Epithelial cell of proximal tubule (primary cell): Measurements from ENCODE around the gene LIPI. TPM values are rescaled to one million over a fixed set of nuclear protein-coding genes. Genes with fewer than 3 reads are reported as not detected.

Experiments used
- DNase-seq: peaks from one replicate; pipeline ENCODE4 v3.0.0-alpha.2; 2011; ENCODE audit warnings: low read depth
- H3K4me3 ChIP-seq: 2 replicates; pipeline ENCODE4 v1.5.1; 2011; ENCODE audit warnings: low read depth, mild to moderate bottlenecking, low read length
- total RNA-seq: library from RNA; depleted of rRNA; stranded (reverse); fragments of >200 nt; gene quantifications from 2 replicates; pipeline ENCODE4 v1.2.3, GENCODE V29; 2015
- TF ChIP-seq, protein P1 (sequence below): conservative IDR thresholded peaks from 2 replicates; pipeline ENCODE4 v1.5.1; 2012; ENCODE audit warnings: low read depth, mild to moderate bottlenecking, low read length

LIPI gene
- total RNA-seq, 1 donor from 2014 or later = not detected

DNA sequence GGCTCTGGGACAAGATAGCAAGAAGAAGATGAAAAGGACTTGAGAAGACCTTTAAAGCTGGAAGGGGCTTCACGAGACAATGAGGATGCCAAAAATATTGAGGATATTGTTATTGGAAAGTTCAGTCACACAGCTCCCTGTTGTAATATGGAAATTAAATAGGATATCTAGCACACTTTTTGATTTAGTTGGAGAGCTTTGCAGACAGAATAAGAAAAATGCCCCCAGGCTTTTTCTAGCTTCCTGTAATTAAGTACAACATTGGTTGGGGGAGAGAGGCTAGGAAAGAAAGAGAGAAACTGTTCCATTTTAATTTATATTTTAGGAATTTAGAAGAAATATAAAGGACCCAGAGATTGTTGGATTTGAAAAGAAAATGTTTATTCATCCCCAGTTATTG lies 32.7 kb upstream of the LIPI start:
- no peak overlapping the region for H3K4me3 ChIP-seq
- TF ChIP-seq, protein P1, sequence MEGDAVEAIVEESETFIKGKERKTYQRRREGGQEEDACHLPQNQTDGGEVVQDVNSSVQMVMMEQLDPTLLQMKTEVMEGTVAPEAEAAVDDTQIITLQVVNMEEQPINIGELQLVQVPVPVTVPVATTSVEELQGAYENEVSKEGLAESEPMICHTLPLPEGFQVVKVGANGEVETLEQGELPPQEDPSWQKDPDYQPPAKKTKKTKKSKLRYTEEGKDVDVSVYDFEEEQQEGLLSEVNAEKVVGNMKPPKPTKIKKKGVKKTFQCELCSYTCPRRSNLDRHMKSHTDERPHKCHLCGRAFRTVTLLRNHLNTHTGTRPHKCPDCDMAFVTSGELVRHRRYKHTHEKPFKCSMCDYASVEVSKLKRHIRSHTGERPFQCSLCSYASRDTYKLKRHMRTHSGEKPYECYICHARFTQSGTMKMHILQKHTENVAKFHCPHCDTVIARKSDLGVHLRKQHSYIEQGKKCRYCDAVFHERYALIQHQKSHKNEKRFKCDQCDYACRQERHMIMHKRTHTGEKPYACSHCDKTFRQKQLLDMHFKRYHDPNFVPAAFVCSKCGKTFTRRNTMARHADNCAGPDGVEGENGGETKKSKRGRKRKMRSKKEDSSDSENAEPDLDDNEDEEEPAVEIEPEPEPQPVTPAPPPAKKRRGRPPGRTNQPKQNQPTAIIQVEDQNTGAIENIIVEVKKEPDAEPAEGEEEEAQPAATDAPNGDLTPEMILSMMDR = no peak
- DNase-seq = no peak

DNA sequence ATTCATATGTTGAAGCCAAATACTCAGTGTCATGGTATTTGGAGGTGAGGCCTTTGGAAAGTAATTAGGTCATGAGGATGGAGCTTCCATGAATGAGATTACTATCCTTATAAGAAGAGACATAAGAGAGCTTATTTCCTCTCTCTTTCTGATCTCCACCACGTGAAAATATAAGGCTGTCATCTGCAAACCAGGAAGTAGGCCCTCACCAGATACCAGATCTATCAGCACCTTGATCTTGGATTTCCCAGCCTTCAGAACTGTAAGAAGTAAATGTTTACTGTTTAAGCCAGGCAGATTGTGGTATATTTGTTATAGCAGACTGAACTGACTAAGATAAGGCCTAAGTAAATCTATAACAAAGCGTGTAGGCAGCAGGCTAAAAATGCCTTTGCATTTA lies 30.5 kb upstream of the LIPI start:
- DNase-seq = no peak
- H3K4me3 ChIP-seq = no peak overlapping the region
- TF ChIP-seq, protein P1 = no peak

DNA sequence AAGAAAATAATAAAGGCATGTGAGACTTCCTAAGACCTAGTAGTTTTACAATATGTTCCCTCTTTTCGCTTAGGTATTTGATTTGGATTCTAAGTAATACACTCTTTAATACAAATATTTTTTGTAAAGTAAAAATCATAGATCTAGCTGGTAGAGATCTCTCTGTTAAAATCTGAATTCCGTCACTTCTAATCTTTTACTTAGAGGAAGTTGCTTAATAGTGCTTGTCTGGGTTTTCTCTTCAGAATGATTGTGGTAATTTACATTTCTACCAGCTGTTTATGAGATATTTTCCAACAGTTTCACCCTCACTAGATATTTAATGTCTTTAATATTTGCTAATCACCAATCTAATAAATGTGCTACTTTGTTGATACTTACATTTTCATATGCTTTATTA lies 28.5 kb upstream of the LIPI start:
- DNase-seq = no peak
- H3K4me3 ChIP-seq = no peak overlapping the region
- TF ChIP-seq, protein P1 = no peak

DNA sequence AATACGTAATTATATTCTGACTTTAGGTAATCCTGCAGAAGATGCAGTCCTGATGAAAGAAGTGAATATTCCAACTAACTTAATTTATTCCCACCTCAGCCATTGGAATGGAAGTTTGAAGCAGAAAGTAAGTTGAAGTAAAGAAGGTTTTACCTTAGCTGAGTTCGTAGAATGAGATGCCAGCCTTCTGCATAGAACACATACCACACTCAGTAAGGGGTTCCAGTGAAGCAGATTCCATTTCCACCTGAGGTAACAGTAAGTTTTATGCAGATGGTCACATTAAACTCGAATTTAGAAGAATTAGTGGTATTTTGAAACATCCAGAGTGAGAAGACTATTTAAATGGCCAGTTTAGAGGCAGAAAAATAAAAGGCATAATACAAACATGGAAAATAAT lies 25.4 kb upstream of the LIPI start:
- TF ChIP-seq, protein P1 = no peak
- H3K4me3 ChIP-seq = no peak overlapping the region
- no peak for DNase-seq

DNA sequence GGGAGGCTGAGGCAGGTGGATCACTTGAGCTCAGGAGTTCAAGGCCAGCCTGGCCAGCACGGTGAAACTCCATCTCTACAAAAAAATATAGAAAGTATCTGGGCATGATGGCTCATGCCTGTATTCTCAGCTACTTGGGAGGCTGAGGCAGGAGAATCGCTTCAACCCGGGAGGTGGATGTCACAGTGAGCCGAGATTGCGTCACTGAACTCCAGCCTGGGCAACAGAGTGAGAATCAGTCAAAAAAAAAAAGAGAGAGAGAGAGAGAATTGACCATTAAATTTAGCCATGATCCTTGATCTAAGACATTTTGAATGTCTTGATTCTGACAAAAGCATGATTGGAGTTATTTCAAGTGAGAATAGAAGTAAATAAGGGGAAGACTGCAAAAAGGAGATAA lies 24.3 kb upstream of the LIPI start:
- no peak overlapping the region for H3K4me3 ChIP-seq
- TF ChIP-seq, protein P1 = no peak
- DNase-seq = no peak

DNA sequence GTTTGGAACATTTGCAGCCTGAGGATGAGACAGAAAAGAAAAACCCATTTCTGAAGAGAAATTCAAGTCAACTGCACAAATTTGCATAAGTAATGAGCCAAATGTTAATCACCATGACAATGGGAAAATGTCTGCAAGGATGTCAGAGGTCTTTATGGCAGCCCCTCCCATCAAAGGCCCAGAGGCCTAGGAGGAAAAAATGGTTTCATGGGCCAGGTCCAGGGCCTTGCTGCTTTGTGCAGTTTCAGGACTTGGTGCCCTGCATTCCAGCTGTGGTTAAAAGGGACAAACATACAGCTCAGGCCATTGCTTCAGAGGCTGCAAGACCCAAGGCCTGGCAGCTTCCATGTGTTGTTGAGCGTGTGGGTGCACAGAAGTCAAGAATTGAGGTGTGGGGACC lies 18.6 kb upstream of the LIPI start:
- DNase-seq = no peak
- TF ChIP-seq, protein P1 = no peak
- no peak overlapping the region for H3K4me3 ChIP-seq

DNA sequence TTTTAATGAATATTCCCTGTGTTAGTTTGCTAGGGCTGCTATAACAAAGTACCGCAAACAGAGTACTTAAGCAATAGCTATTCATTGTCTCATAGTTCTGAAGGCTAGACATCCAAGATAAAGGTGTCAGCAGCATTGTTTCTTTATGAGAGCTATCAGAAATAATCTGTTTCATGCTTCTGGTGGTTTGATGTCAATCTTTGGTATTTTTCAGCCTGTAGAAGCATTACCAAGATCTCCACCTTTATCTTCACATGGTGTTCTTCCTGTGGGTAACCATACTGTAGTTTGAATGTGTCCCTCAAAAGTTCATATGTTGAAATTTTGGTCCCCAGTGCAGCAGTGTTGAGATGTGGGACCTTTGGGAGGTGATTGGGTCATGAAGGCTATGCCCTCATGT lies 12.6 kb upstream of the LIPI start:
- no peak for DNase-seq
- no peak overlapping the region for H3K4me3 ChIP-seq
- TF ChIP-seq, protein P1 = no peak
